A673 (cell line): Measurements from ENCODE around the gene UBE2L3.

Experiments used
- CTCF ChIP-seq: fragments of 300-800, 200-600 bp; sonication (generic); conservative IDR thresholded peaks from 2 replicates; pipeline ENCODE4 v1.5.1; 2017; ENCODE audit warnings: low read depth, mild to moderate bottlenecking, antibody characterized with exemption, low read length, moderate library complexity, mixed read lengths
- EZH2 ChIP-seq: fragments of 200-600 bp; sonication (generic); IDR thresholded peaks from 2 replicates; pipeline ENCODE4 v1.6.1; 2017; ENCODE audit warnings: borderline replicate concordance, low read depth, mild to moderate bottlenecking, mixed read lengths, antibody characterized with exemption, low read length; ENCODE audit not compliant: poor library complexity, severe bottlenecking

GRCh38 chr22:21590809-21591641, 23.5 kb downstream of the UBE2L3 start:
- TF ChIP-seq CTCF (no peak), EZH2 (no peak)
